Activated naive CD8-positive, alpha-beta T cell treated with anti-CD3 and anti-CD28 coated beads, Interleukin-2, amount 50 U/mL, for 24 hours (primary cell): ENCODE data around the gene CFAP119.

Experiments
- ATAC-seq: fragments of 150-1000 bp; cut with Tn5 transposase; one replicate; pipeline ENCODE4 v1.10.0; 2021
- DNase-seq: peaks from one replicate; pipeline ENCODE4 v3.0.0; 2021
- H3K27ac Mint-ChIP-seq: one replicate; pipeline ENCODE4 v1.8.0; 2021; ENCODE audit warnings: mild to moderate bottlenecking, mixed read lengths
- H3K27me3 Mint-ChIP-seq: one replicate; pipeline ENCODE4 v1.8.0; 2021; ENCODE audit warnings: mixed read lengths
- H3K36me3 Mint-ChIP-seq: one replicate; pipeline ENCODE4 v1.8.0; 2021; ENCODE audit warnings: low read depth, mixed read lengths
- H3K4me1 Mint-ChIP-seq: one replicate; pipeline ENCODE4 v1.8.0; 2021; ENCODE audit warnings: mixed read lengths
- H3K4me3 Mint-ChIP-seq: one replicate; pipeline ENCODE4 v1.8.0; 2021; ENCODE audit warnings: mild to moderate bottlenecking, moderate library complexity, mixed read lengths
- H3K9me3 Mint-ChIP-seq: one replicate; pipeline ENCODE4 v1.8.0; 2021; ENCODE audit warnings: mixed read lengths

CFAP119 gene

GRCh38 chr16:30774367-30775130 lies 12.7 kb upstream of the CFAP119 start:
- Mint-ChIP-seq H3K9me3 (no peaks in the 10 kb centered on the region), H3K4me3 (peak overlapping the region; percentile 93), H3K36me3 (peaks cover 31% of the 10 kb centered on the region), H3K27me3 (no peaks in the 10 kb centered on the region), H3K27ac (peak overlapping the region; percentile 97), H3K4me1 (peaks cover 25% of the 10 kb centered on the region)
- ATAC-seq (no peak), DNase-seq (no peak)

GRCh38 chr16:30773826-30774225 lies 12.0 kb upstream of the CFAP119 start:
- peaks cover 36% of the 10 kb centered on the region for H3K36me3 Mint-ChIP-seq
- H3K4me1 Mint-ChIP-seq = peaks cover 25% of the 10 kb centered on the region
- DNase-seq (no peak), ATAC-seq (no peak)
- H3K27me3 Mint-ChIP-seq = no peaks in the 10 kb centered on the region
- H3K27ac Mint-ChIP-seq = no peak overlapping the region
- H3K4me3 Mint-ChIP-seq = no peak overlapping the region
- no peaks in the 10 kb centered on the region for H3K9me3 Mint-ChIP-seq

GRCh38 chr16:30771726-30772125 lies 9.9 kb upstream of the CFAP119 start:
- H3K4me3 Mint-ChIP-seq = no peak overlapping the region
- H3K4me1 Mint-ChIP-seq = peaks cover 17% of the 10 kb centered on the region
- peaks cover 45% of the 10 kb centered on the region for H3K36me3 Mint-ChIP-seq
- no peaks in the 10 kb centered on the region for H3K27me3 Mint-ChIP-seq
- no peak for DNase-seq
- no peaks in the 10 kb centered on the region for H3K9me3 Mint-ChIP-seq
- no peak for ATAC-seq
- no peak overlapping the region for H3K27ac Mint-ChIP-seq

- H3K27ac Mint-ChIP-seq = no peak overlapping the region
- no peaks in the 10 kb centered on the region for H3K27me3 Mint-ChIP-seq
- peaks cover 7% of the 10 kb centered on the region for H3K4me1 Mint-ChIP-seq
- H3K4me3 Mint-ChIP-seq = no peak overlapping the region
- peaks cover 55% of the 10 kb centered on the region for H3K36me3 Mint-ChIP-seq
- no peak for ATAC-seq
- H3K9me3 Mint-ChIP-seq = no peaks in the 10 kb centered on the region
- no peak for DNase-seq
Measured at GRCh38 chr16:30769379-30770089, 7.7 kb upstream of the CFAP119 start.

- Mint-ChIP-seq H3K4me1 (peaks cover 6% of the 10 kb centered on the region), H3K9me3 (no peaks in the 10 kb centered on the region), H3K27ac (no peak overlapping the region), H3K36me3 (peaks cover 58% of the 10 kb centered on the region), H3K27me3 (no peaks in the 10 kb centered on the region), H3K4me3 (no peak overlapping the region)
- no peak for ATAC-seq
- no peak for DNase-seq
Measured at GRCh38 chr16:30768583-30769181, 6.8 kb upstream of the CFAP119 start.

GRCh38 chr16:30767767-30768465 lies 6.1 kb upstream of the CFAP119 start:
- H3K27me3 Mint-ChIP-seq = no peaks in the 10 kb centered on the region
- H3K4me3 Mint-ChIP-seq = no peak overlapping the region
- H3K36me3 Mint-ChIP-seq = peaks cover 60% of the 10 kb centered on the region
- peaks cover 10% of the 10 kb centered on the region for H3K4me1 Mint-ChIP-seq
- H3K9me3 Mint-ChIP-seq = no peaks in the 10 kb centered on the region
- DNase-seq (no peak), ATAC-seq (no peak)
- no peak overlapping the region for H3K27ac Mint-ChIP-seq

- no peaks in the 10 kb centered on the region for H3K9me3 Mint-ChIP-seq
- H3K4me1 Mint-ChIP-seq = peaks cover 15% of the 10 kb centered on the region
- H3K27me3 Mint-ChIP-seq = no peaks in the 10 kb centered on the region
- peaks cover 54% of the 10 kb centered on the region for H3K36me3 Mint-ChIP-seq
- H3K27ac Mint-ChIP-seq = peak overlapping the region; percentile 35
- no peak overlapping the region for H3K4me3 Mint-ChIP-seq
- DNase-seq = no peak
- no peak for ATAC-seq
Measured at GRCh38 chr16:30766933-30767284, 5.0 kb upstream of the CFAP119 start.

GRCh38 chr16:30766206-30766932 lies 4.5 kb upstream of the CFAP119 start:
- Mint-ChIP-seq H3K36me3 (peaks cover 51% of the 10 kb centered on the region), H3K4me3 (no peak overlapping the region), H3K9me3 (no peaks in the 10 kb centered on the region), H3K27ac (no peak overlapping the region), H3K4me1 (peaks cover 18% of the 10 kb centered on the region), H3K27me3 (no peaks in the 10 kb centered on the region)
- no peak for ATAC-seq
- DNase-seq = no peak

GRCh38 chr16:30764816-30765465 lies 3.1 kb upstream of the CFAP119 start:
- H3K4me1 Mint-ChIP-seq = peaks cover 29% of the 10 kb centered on the region
- H3K27ac Mint-ChIP-seq = no peak overlapping the region

GRCh38 chr16:30764086-30764485 lies 2.2 kb upstream of the CFAP119 start:
- Mint-ChIP-seq H3K9me3 (no peaks in the 10 kb centered on the region), H3K36me3 (peaks cover 44% of the 10 kb centered on the region), H3K27me3 (no peaks in the 10 kb centered on the region), H3K4me1 (peaks cover 29% of the 10 kb centered on the region), H3K4me3 (peak overlapping the region; percentile 58), H3K27ac (no peak overlapping the region)
- DNase-seq = no peak
- no peak for ATAC-seq

More at GRCh38 chr16:30764816-30765465, 3.1 kb upstream of the CFAP119 start:
- no peak for ATAC-seq
- Mint-ChIP-seq H3K27me3 (no peaks in the 10 kb centered on the region), H3K4me3 (no peak overlapping the region), H3K9me3 (no peaks in the 10 kb centered on the region), H3K36me3 (peaks cover 48% of the 10 kb centered on the region)
- no peak for DNase-seq

- no peaks in the 10 kb centered on the region for H3K9me3 Mint-ChIP-seq
- peak overlapping the region; percentile 86 for H3K27ac Mint-ChIP-seq
- no peak for ATAC-seq
- peaks cover 31% of the 10 kb centered on the region for H3K4me1 Mint-ChIP-seq
- peak overlapping the region; percentile 91 for H3K4me3 Mint-ChIP-seq
- peaks cover 36% of the 10 kb centered on the region for H3K36me3 Mint-ChIP-seq
- no peaks in the 10 kb centered on the region for H3K27me3 Mint-ChIP-seq
- DNase-seq = no peak
Measured at GRCh38 chr16:30762991-30763725, 1.3 kb upstream of the CFAP119 start.

- H3K4me3 Mint-ChIP-seq = peak overlapping the region; percentile 91
- H3K27ac Mint-ChIP-seq = peak overlapping the region; percentile 86
- H3K36me3 Mint-ChIP-seq = peaks cover 23% of the 10 kb centered on the region
- no peaks in the 10 kb centered on the region for H3K9me3 Mint-ChIP-seq
- ATAC-seq (peak; percentile 30), DNase-seq (peak; percentile 62)
- H3K27me3 Mint-ChIP-seq = no peaks in the 10 kb centered on the region
- peaks cover 31% of the 10 kb centered on the region for H3K4me1 Mint-ChIP-seq
Measured at GRCh38 chr16:30761427-30761927, 385 bp downstream of the CFAP119 start.
